Rectal smooth muscle tissue (tissue), 1 donor: ENCODE measurements around the gene GRB10.
"Not testable (repeated sequence)": the region's sequence is repeated elsewhere in the genome, so short reads cannot be mapped to it uniquely, and the experiment has no call there.

Source experiments
- H3K27ac ChIP-seq: one replicate; pipeline ENCODE4 v1.7.0; 2013; ENCODE audit warnings: low read depth, low read length, inconsistent platforms
- H3K27me3 ChIP-seq: one replicate; pipeline ENCODE4 v1.7.0; 2013; ENCODE audit warnings: low read length; ENCODE audit not compliant: control insufficient read depth, insufficient read depth
- H3K36me3 ChIP-seq: one replicate; pipeline ENCODE4 v1.7.0; 2013; ENCODE audit warnings: low read length; ENCODE audit not compliant: control insufficient read depth, insufficient read depth
- H3K4me1 ChIP-seq: one replicate; pipeline ENCODE4 v1.7.0; 2013; ENCODE audit warnings: low read length; ENCODE audit not compliant: control insufficient read depth, insufficient read depth
- H3K4me3 ChIP-seq: one replicate; pipeline ENCODE4 v1.7.0; 2013; ENCODE audit warnings: low read length
- H3K9ac ChIP-seq: one replicate; pipeline ENCODE4 v1.7.0; 2013; ENCODE audit warnings: low read length

GRB10 gene

GRCh38 chr7:50560865-50561351 is 221.8 kb downstream of the GRB10 start:
- Histone ChIP-seq H3K9ac (no peak overlapping the region), H3K27me3 (no peaks in the 10 kb centered on the region), H3K4me3 (no peak overlapping the region), H3K4me1 (no peaks in the 10 kb centered on the region), H3K27ac (no peak overlapping the region), H3K36me3 (no peaks in the 10 kb centered on the region)

GRCh38 chr7:50559881-50560280 is 222.8 kb downstream of the GRB10 start:
- no peaks in the 10 kb centered on the region for H3K27me3 ChIP-seq
- no peak overlapping the region for H3K4me3 ChIP-seq
- no peaks in the 10 kb centered on the region for H3K36me3 ChIP-seq
- no peaks in the 10 kb centered on the region for H3K4me1 ChIP-seq
- no peak overlapping the region for H3K27ac ChIP-seq
- H3K9ac ChIP-seq = no peak overlapping the region

- Histone ChIP-seq H3K36me3 (no peaks in the 10 kb centered on the region), H3K4me3 (no peak overlapping the region), H3K27ac (no peak overlapping the region), H3K9ac (no peak overlapping the region), H3K4me1 (no peaks in the 10 kb centered on the region), H3K27me3 (no peaks in the 10 kb centered on the region)
These were observed 224.2 kb downstream of the GRB10 start for GRCh38 chr7:50558294-50559053.

- Histone ChIP-seq H3K4me1 (no peaks in the 10 kb centered on the region), H3K36me3 (no peaks in the 10 kb centered on the region), H3K27ac (no peak overlapping the region), H3K4me3 (no peak overlapping the region), H3K27me3 (no peaks in the 10 kb centered on the region), H3K9ac (no peak overlapping the region)
These were observed 225.6 kb downstream of the GRB10 start for GRCh38 chr7:50557099-50557498.

- no peak overlapping the region for H3K27ac ChIP-seq
- no peaks in the 10 kb centered on the region for H3K36me3 ChIP-seq
- no peaks in the 10 kb centered on the region for H3K4me1 ChIP-seq
- H3K27me3 ChIP-seq = no peaks in the 10 kb centered on the region
- H3K9ac ChIP-seq = no peak overlapping the region
- H3K4me3 ChIP-seq = no peak overlapping the region
These were observed 226.3 kb downstream of the GRB10 start for GRCh38 chr7:50556247-50556991.

- Histone ChIP-seq H3K9ac (no peak overlapping the region), H3K4me3 (no peak overlapping the region), H3K27me3 (no peaks in the 10 kb centered on the region), H3K36me3 (no peaks in the 10 kb centered on the region), H3K27ac (no peak overlapping the region), H3K4me1 (no peaks in the 10 kb centered on the region)
These were observed 227.0 kb downstream of the GRB10 start for GRCh38 chr7:50555594-50556140.

- Histone ChIP-seq H3K27ac (no peak overlapping the region), H3K9ac (no peak overlapping the region), H3K4me1 (no peaks in the 10 kb centered on the region), H3K36me3 (no peaks in the 10 kb centered on the region), H3K27me3 (no peaks in the 10 kb centered on the region), H3K4me3 (no peak overlapping the region)
These were observed 228.0 kb downstream of the GRB10 start for GRCh38 chr7:50554431-50555322.

GRCh38 chr7:50553973-50554372 is 228.7 kb downstream of the GRB10 start:
- H3K4me1 ChIP-seq = no peaks in the 10 kb centered on the region
- no peak overlapping the region for H3K9ac ChIP-seq
- H3K27me3 ChIP-seq = no peaks in the 10 kb centered on the region
- H3K27ac ChIP-seq = no peak overlapping the region
- no peak overlapping the region for H3K4me3 ChIP-seq
- H3K36me3 ChIP-seq = no peaks in the 10 kb centered on the region

GRCh38 chr7:50552921-50553320 is 229.8 kb downstream of the GRB10 start:
- no peak overlapping the region for H3K4me3 ChIP-seq
- H3K36me3 ChIP-seq = no peaks in the 10 kb centered on the region
- H3K27me3 ChIP-seq = no peaks in the 10 kb centered on the region
- H3K4me1 ChIP-seq = no peaks in the 10 kb centered on the region
- no peak overlapping the region for H3K27ac ChIP-seq
- H3K9ac ChIP-seq = no peak overlapping the region

GRCh38 chr7:50552139-50552538 is 230.6 kb downstream of the GRB10 start:
- H3K9ac ChIP-seq = no peak overlapping the region
- no peak overlapping the region for H3K27ac ChIP-seq
- no peaks in the 10 kb centered on the region for H3K27me3 ChIP-seq
- H3K4me3 ChIP-seq = no peak overlapping the region
- no peaks in the 10 kb centered on the region for H3K4me1 ChIP-seq
- H3K36me3 ChIP-seq = no peaks in the 10 kb centered on the region

- not testable (repeated sequence) for H3K27me3 ChIP-seq, H3K36me3 ChIP-seq, H3K27ac ChIP-seq
These were observed 237.1 kb downstream of the GRB10 start for GRCh38 chr7:50545613-50546012.

GRCh38 chr7:50544992-50545391 is 237.7 kb downstream of the GRB10 start:
- Histone ChIP-seq H3K9ac (no peak overlapping the region), H3K27ac (no peak overlapping the region), H3K4me1 (no peaks in the 10 kb centered on the region), H3K4me3 (no peak overlapping the region), H3K27me3 (no peaks in the 10 kb centered on the region), H3K36me3 (no peaks in the 10 kb centered on the region)

More at GRCh38 chr7:50545613-50546012, 237.1 kb downstream of the GRB10 start:
- not testable (repeated sequence) for H3K9ac ChIP-seq, H3K4me3 ChIP-seq, H3K4me1 ChIP-seq
